Measurements from ENCODE around the gene AGAP5.
"Not testable (repeated sequence)": the region's sequence is repeated elsewhere in the genome, so short reads cannot be mapped to it uniquely, and the experiment has no call there.

The AGAP5 gene

DNA sequence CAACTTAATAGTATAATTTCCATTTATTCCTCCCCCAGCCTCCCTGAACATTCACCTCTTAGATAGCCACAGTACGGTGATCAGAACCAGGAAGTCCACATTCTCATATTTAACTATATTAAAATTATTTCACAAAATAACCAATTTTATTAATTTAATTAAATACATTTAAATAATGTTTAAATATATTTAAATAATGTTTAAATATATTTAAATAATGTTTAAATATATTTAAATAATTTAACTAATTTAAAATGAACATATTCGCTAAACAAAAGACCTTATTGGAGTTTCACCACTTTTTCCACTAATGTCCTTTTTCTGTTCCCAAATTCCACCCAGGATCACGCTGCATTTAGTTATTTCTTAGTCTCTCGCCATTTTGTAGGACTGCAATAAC lies 29.5 kb downstream of the AGAP5 start:
- not testable (repeated sequence) for H3K4ac ChIP-seq (ENCODE audit: low read depth, low read length); H2AK5ac ChIP-seq (ENCODE audit: low read length); H3K27me3 ChIP-seq (ENCODE audit: insufficient read depth, low read length, poor library complexity); H2BK15ac ChIP-seq (replicated peaks; ENCODE audit: low read depth); H3K79me1 ChIP-seq (ENCODE audit: low read length); H3K23ac ChIP-seq (ENCODE audit: low read length); H2BK120ac ChIP-seq (ENCODE audit: low read depth, low read length); H3K18ac ChIP-seq (ENCODE audit: low read length); H3K27ac ChIP-seq (ENCODE audit: low read depth, low read length); H2BK5ac ChIP-seq (ENCODE audit: low read length); H3K79me2 ChIP-seq (ENCODE audit: control insufficient read depth, insufficient read depth, low read length); H3K36me3 ChIP-seq (ENCODE audit: control insufficient read depth, insufficient read depth, low read length); H3K4me2 ChIP-seq (ENCODE audit: low read length); H4K5ac ChIP-seq (ENCODE audit: low read length); H3K56ac ChIP-seq (ENCODE audit: low read length); H4K8ac ChIP-seq (ENCODE audit: low read depth, low read length); H3K4me1 ChIP-seq (ENCODE audit: control insufficient read depth, low read depth, low read length); H3K4me3 ChIP-seq (ENCODE audit: low read length); H3K9ac ChIP-seq (ENCODE audit: low read length); DNase-seq
- WGBS (ENCODE audit: extremely low coverage, insufficient coverage, low lambda C conversion rate), result no CpG with 5 or more reads among the region's 4 CpGs

DNA sequence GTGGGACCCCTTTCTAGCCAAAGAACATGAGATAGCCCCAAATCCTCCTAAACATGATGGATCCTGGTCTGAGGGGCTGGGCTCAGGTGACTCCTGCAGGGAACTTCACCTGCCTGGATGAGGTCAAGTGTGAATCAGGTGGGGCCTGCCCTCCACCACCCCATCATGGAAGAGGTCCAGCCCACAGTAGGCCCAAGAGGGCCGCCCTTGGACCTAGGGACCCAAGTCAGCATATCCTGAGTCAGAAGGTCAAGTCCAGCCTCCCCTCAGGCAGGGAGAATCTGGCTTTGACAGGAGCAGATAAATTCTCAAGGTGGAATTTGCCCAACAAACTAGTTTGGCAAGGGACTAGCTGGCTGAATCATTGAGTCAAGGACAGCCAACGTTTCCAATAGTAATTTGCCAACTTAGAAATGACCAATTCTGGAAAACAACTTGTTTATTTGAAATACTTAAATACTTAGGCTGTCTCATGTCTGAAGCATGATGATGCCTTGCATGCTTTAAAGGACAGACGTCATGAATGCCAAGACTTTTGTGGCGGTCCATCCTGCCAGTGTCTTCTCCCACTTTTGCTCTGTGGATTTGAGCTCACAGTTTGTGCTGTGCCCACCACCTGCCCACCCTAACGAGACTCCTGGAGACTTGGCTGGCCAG lies 31.6 kb downstream of the AGAP5 start:
- not testable (repeated sequence) for H3K36me3 ChIP-seq (ENCODE audit: control insufficient read depth, insufficient read depth, low read length); H3K18ac ChIP-seq (ENCODE audit: low read length); H3K27me3 ChIP-seq (ENCODE audit: insufficient read depth, low read length, poor library complexity); H2BK120ac ChIP-seq (ENCODE audit: low read depth, low read length); H3K4me1 ChIP-seq (ENCODE audit: control insufficient read depth, low read depth, low read length); H3K4me3 ChIP-seq (ENCODE audit: low read length); H4K8ac ChIP-seq (ENCODE audit: low read depth, low read length); H3K9ac ChIP-seq (ENCODE audit: low read length); H3K4ac ChIP-seq (ENCODE audit: low read depth, low read length); H2BK15ac ChIP-seq (replicated peaks; ENCODE audit: low read depth); H2BK5ac ChIP-seq (ENCODE audit: low read length); H3K79me2 ChIP-seq (ENCODE audit: control insufficient read depth, insufficient read depth, low read length); DNase-seq; H3K79me1 ChIP-seq (ENCODE audit: low read length); H3K4me2 ChIP-seq (ENCODE audit: low read length); H3K56ac ChIP-seq (ENCODE audit: low read length); H3K23ac ChIP-seq (ENCODE audit: low read length); H4K5ac ChIP-seq (ENCODE audit: low read length); H3K27ac ChIP-seq (ENCODE audit: low read depth, low read length); H2AK5ac ChIP-seq (ENCODE audit: low read length)
- WGBS (ENCODE audit: extremely low coverage, insufficient coverage, low lambda C conversion rate), result no CpG with 5 or more reads among the region's 5 CpGs

DNA sequence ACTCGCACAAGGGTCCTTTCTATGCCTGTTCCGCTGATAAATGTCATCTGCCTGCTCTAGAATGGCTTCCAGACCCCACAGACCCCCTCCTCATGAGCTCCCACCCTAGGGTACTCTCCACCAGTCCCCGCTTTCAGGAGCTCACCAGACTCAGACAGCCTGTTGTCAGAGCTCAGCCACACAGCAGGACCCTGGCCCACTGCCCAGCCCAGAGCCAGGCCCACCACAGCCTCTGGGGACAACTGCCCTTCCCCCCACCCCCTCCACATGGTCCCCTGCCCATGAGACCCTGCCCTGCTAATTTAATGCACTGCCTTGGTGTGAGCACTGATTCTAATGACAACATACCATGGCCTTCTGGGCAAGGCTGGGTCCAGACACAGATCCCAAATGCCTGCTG lies 32.3 kb downstream of the AGAP5 start:
- H2BK120ac ChIP-seq (ENCODE audit: low read depth, low read length); H3K9ac ChIP-seq (ENCODE audit: low read length); H4K8ac ChIP-seq (ENCODE audit: low read depth, low read length); H3K4me2 ChIP-seq (ENCODE audit: low read length); H3K36me3 ChIP-seq (ENCODE audit: control insufficient read depth, insufficient read depth, low read length); H2BK5ac ChIP-seq (ENCODE audit: low read length); H3K23ac ChIP-seq (ENCODE audit: low read length); H2BK15ac ChIP-seq (replicated peaks; ENCODE audit: low read depth); H3K4ac ChIP-seq (ENCODE audit: low read depth, low read length); H3K79me2 ChIP-seq (ENCODE audit: control insufficient read depth, insufficient read depth, low read length); H3K18ac ChIP-seq (ENCODE audit: low read length); H2AK5ac ChIP-seq (ENCODE audit: low read length); H4K5ac ChIP-seq (ENCODE audit: low read length); H3K27me3 ChIP-seq (ENCODE audit: insufficient read depth, low read length, poor library complexity); DNase-seq; H3K4me3 ChIP-seq (ENCODE audit: low read length); H3K56ac ChIP-seq (ENCODE audit: low read length); H3K79me1 ChIP-seq (ENCODE audit: low read length); H3K27ac ChIP-seq (ENCODE audit: low read depth, low read length); H3K4me1 ChIP-seq (ENCODE audit: control insufficient read depth, low read depth, low read length): not testable (repeated sequence)
- WGBS (ENCODE audit: extremely low coverage, insufficient coverage, low lambda C conversion rate), result no CpG with 5 or more reads among the region's 3 CpGs

DNA sequence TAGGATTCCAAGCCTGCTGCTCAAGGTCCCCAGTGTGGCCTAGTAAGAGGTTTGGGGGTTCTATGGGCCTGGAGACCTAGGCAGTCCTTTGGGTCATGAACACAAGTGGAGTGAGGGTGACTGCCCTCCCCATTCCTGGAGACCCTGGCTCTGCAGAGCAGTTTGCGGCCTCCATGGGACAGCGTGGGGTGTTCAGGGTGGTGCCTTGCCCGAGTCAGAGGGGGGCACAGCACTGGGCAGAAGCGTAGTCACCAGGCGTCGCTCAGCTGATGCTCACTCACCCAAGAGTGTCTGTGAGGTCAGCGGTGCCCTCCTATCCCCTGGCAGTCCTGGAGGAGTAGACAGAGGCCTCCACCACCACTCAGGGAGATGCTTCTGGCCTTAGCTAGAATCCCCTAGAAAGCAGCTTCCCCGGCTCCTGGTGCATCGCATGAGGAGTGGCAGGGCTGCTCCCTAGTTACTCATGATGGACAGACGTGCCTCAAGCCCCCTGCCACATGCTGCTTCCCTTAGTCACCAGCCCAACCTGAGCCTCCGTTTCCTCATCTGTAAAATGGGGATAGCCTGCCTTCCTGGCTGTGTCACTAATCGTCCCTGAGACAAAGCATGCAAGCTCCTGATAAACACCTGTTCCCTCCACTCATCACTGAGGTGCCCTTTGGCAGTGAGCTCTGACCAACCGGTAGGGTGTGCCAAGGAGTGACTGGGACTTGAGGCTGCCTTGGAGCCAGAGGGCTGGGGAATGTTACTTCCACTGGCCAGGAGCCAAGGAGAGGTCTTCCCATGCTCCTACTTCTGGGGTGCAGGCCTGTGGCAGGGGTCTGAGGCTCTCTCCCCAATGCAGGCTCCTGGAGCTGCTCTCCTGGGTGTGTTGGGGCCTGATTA lies 33.5 kb downstream of the AGAP5 start:
- H3K27ac ChIP-seq (ENCODE audit: low read depth, low read length); H2BK15ac ChIP-seq (replicated peaks; ENCODE audit: low read depth); H4K5ac ChIP-seq (ENCODE audit: low read length); H3K56ac ChIP-seq (ENCODE audit: low read length); H3K18ac ChIP-seq (ENCODE audit: low read length); H2BK120ac ChIP-seq (ENCODE audit: low read depth, low read length); H3K23ac ChIP-seq (ENCODE audit: low read length); H3K4ac ChIP-seq (ENCODE audit: low read depth, low read length); H3K4me3 ChIP-seq (ENCODE audit: low read length); H3K79me2 ChIP-seq (ENCODE audit: control insufficient read depth, insufficient read depth, low read length); H3K9ac ChIP-seq (ENCODE audit: low read length); H2AK5ac ChIP-seq (ENCODE audit: low read length); H3K79me1 ChIP-seq (ENCODE audit: low read length); H3K27me3 ChIP-seq (ENCODE audit: insufficient read depth, low read length, poor library complexity); H4K8ac ChIP-seq (ENCODE audit: low read depth, low read length); H3K36me3 ChIP-seq (ENCODE audit: control insufficient read depth, insufficient read depth, low read length); H3K4me2 ChIP-seq (ENCODE audit: low read length); H3K4me1 ChIP-seq (ENCODE audit: control insufficient read depth, low read depth, low read length); DNase-seq; H2BK5ac ChIP-seq (ENCODE audit: low read length): not testable (repeated sequence)
- WGBS (ENCODE audit: extremely low coverage, insufficient coverage, low lambda C conversion rate), result no CpG with 5 or more reads among the region's 13 CpGs

DNA sequence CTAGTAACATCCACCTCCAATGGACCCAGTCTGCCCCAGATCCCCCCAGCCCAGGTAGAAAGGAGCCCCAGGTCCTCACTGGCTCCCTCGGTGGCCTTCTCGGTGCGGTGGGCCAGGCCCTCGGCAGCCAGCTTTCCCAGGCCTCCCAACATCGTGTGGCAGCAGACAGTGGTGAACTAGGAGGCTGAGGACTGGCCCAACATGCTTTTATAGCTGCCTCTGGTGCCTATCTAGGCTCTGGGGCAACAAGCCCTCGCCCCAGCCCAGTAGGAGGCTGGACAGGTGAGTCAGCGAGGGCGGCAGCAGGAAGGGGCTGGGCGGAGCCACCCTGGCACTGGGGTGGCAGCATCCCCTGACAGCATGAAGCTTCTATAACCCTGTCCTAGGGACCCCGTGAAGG lies 34.3 kb downstream of the AGAP5 start:
- not testable (repeated sequence) for H2AK5ac ChIP-seq (ENCODE audit: low read length); H2BK5ac ChIP-seq (ENCODE audit: low read length); H3K18ac ChIP-seq (ENCODE audit: low read length); H4K8ac ChIP-seq (ENCODE audit: low read depth, low read length); H3K4ac ChIP-seq (ENCODE audit: low read depth, low read length); H3K27ac ChIP-seq (ENCODE audit: low read depth, low read length); DNase-seq; H4K5ac ChIP-seq (ENCODE audit: low read length); H2BK120ac ChIP-seq (ENCODE audit: low read depth, low read length); H3K79me1 ChIP-seq (ENCODE audit: low read length); H3K4me3 ChIP-seq (ENCODE audit: low read length); H3K9ac ChIP-seq (ENCODE audit: low read length); H3K79me2 ChIP-seq (ENCODE audit: control insufficient read depth, insufficient read depth, low read length); H3K4me1 ChIP-seq (ENCODE audit: control insufficient read depth, low read depth, low read length); H3K56ac ChIP-seq (ENCODE audit: low read length); H3K36me3 ChIP-seq (ENCODE audit: control insufficient read depth, insufficient read depth, low read length); H3K23ac ChIP-seq (ENCODE audit: low read length); H3K27me3 ChIP-seq (ENCODE audit: insufficient read depth, low read length, poor library complexity); H3K4me2 ChIP-seq (ENCODE audit: low read length); H2BK15ac ChIP-seq (replicated peaks; ENCODE audit: low read depth)
- no CpG with 5 or more reads among the region's 10 CpGs for WGBS (ENCODE audit: extremely low coverage, insufficient coverage, low lambda C conversion rate)
